ENCODE data around the gene ZCCHC8. TPM values are rescaled to one million over a fixed set of nuclear protein-coding genes. Genes with fewer than 3 reads are reported as not detected.
A peak's percentile ranks its signal among the peaks of the same experiment; 100 is the strongest.

The ZCCHC8 gene
- total and polyA plus RNA-seq, 2 of the 4 experiments (the other 2 are of a cell fraction) = 9.5 to 12.7 TPM

- no peak for TF ChIP-seq FOS (IDR thresholded peaks at IDR 0.05; ENCODE audit: low read depth, low read length)
Measured at GRCh38 chr12:122516544-122517361, 16.0 kb upstream of the ZCCHC8 start (continued).

GRCh38 chr12:122515275-122515674, 14.5 kb upstream of the ZCCHC8 start:
- DNase-seq = peak; percentile 30
- intact Hi-C loops (cut with micrococcal nuclease) (no loop called here), in situ Hi-C loops (cut with MboI; ENCODE audit: low sequenced_read_pairs) (no loop called here), dilution Hi-C loops (cut with HindIII; ENCODE audit: low sequenced_read_pairs, unreplicated experiment) (no loop called here)
- H4K8ac ChIP-seq (ENCODE audit: low read depth in 2 of 2, low read length in 2 of 2) = no peak overlapping the region
- H3K14ac ChIP-seq (replicated peaks; ENCODE audit: low read depth, low read length) = no peak overlapping the region
- H3K4ac ChIP-seq (ENCODE audit: low read depth, low read length) = no peak overlapping the region
- no peak overlapping the region for H3K56ac ChIP-seq (ENCODE audit: extremely low read depth, insufficient read depth, low read length)
- no peak overlapping the region for H3K4me2 ChIP-seq (ENCODE audit: low read depth, low read length)
- no peak overlapping the region for H2AK9ac ChIP-seq (replicated peaks; ENCODE audit: low read depth, low read length, poor library complexity)
- H3K4me1 ChIP-seq (ENCODE audit: control insufficient read depth, insufficient read depth, low read length) = peaks cover 4% of the 10 kb centered on the region; the same call in 1 of the 2 replicates
- ChIA-PET CTCF (no interaction called here), POLR2A (ENCODE audit: unreplicated experiment) (no interaction called here)
- 0 out of 2 replicates have a peak, but pooled peaks cover 2% of the 10 kb centered on the region for H3K9me3 ChIP-seq (ENCODE audit: control insufficient read depth, insufficient read depth, low read length)
- H2BK20ac ChIP-seq (ENCODE audit: low read depth, low read length) = no peak overlapping the region
- no peak overlapping the region for H4K5ac ChIP-seq (ENCODE audit: low read depth, low read length)
- H3K27me3 ChIP-seq (ENCODE audit: control insufficient read depth, insufficient read depth, low read length) = no peaks in the 10 kb centered on the region
- WGBS, 2 experiments (ENCODE audit: extremely low coverage in 2 of 2, insufficient read length in 1 of 2) = no CpG with 5 or more reads among the region's 2 CpGs
- peaks cover 63% of the 10 kb centered on the region for H3K36me3 ChIP-seq (ENCODE audit: control insufficient read depth, insufficient read depth, low read length)
- H2BK15ac ChIP-seq (ENCODE audit: low read depth, low read length) = no peak overlapping the region
- BruUV-seq (replicated peaks) = no TSS peak
- no peak overlapping the region for H3K9ac ChIP-seq (ENCODE audit: low read depth, low read length)
- H3K79me1 ChIP-seq (ENCODE audit: low read depth in 1 of 2, low read length in 2 of 2) = peaks cover 32 to 54% of the 10 kb centered on the region in 2 experiments
- H3K18ac ChIP-seq (ENCODE audit: low read depth, low read length) = no peak overlapping the region
- peaks cover 3% of the 10 kb centered on the region for H3K9me1 ChIP-seq (ENCODE audit: insufficient read depth, low read length)
- no peak overlapping the region for H4K91ac ChIP-seq (ENCODE audit: insufficient read depth, low read depth, low read length)
- H2BK5ac ChIP-seq (ENCODE audit: low read depth, low read length, poor library complexity, severe bottlenecking) = peak overlapping the region; percentile 12
- no peak overlapping the region for H3K4me3 ChIP-seq (ENCODE audit: insufficient read depth, low read depth, low read length)
- peaks cover 75% of the 10 kb centered on the region for H4K20me1 ChIP-seq (ENCODE audit: insufficient read depth, low read length)
- peak overlapping the region; percentile 77 for H3K27ac ChIP-seq (ENCODE audit: insufficient read depth, low read length)
- no peak overlapping the region for H2AFZ ChIP-seq (replicated peaks; ENCODE audit: low read length, poor library complexity)
- no peak for ATAC-seq (ENCODE audit: low read depth)
- H3K23ac ChIP-seq (ENCODE audit: low read depth, low read length) = 0 out of 2 replicates have a peak overlapping the region, but pooled peaks have one; percentile 3
- no peak for TF ChIP-seq MXI1 (IDR thresholded peaks at IDR 0.05; ENCODE audit: borderline replicate concordance, low read depth, low read length)
- TF ChIP-seq ELK1 (IDR thresholded peaks at IDR 0.05; ENCODE audit: borderline replicate concordance, low read depth, low read length) = no peak
- H2BK120ac ChIP-seq (ENCODE audit: low read depth, low read length) = no peak overlapping the region
- no peak overlapping the region for H2AK5ac ChIP-seq (ENCODE audit: low read depth, low read length)

All from IMR-90 (cell line).